IMR-90 (cell line): ENCODE data around the gene TRIM44. TPM values are rescaled to one million over a fixed set of nuclear protein-coding genes. Genes with fewer than 3 reads are reported as not detected.

Experiments
- ATAC-seq: fragments of 200-7000 bp; cut with Tn5 transposase; 2 replicates; pipeline ENCODE4 v1.9.1; 2020; ENCODE audit warnings: low read depth, mild to moderate bottlenecking, moderate library complexity
- BruUV-seq: library from RNA; stranded (reverse); fragments of 400-500 nt; replicated peaks from 2 replicates; lab custom pipeline; 2021; lab: Mats Ljungman, UMichigan
- CTCF ChIA-PET: fragments of 300-600 bp; formaldehyde crosslinking; extraction: SDS; loops from one replicate; lab custom pipeline; 2021; ENCODE audit warnings: antibody characterized with exemption; lab: Yijun Ruan, JAX
- POLR2A ChIA-PET: fragments of 300-600 bp; sonication (Branson Sonifier 250); formaldehyde crosslinking; loops from one replicate; lab custom pipeline; 2022; ENCODE audit warnings: antibody characterized with exemption; ENCODE audit not compliant: unreplicated experiment; lab: Charles Lee
- DNase-seq: peaks from one replicate; pipeline ENCODE4 v3.0.0; 2013
- H2AFZ ChIP-seq: replicated peaks from 2 replicates; pipeline ENCODE3; 2013; ENCODE audit warnings: low read length, mild to moderate bottlenecking; ENCODE audit not compliant: poor library complexity
- H2AK5ac ChIP-seq: 2 replicates; pipeline ENCODE4 v1.6.1; 2013; ENCODE audit warnings: low read depth, low read length, inconsistent platforms
- H2AK9ac ChIP-seq: replicated peaks from 2 replicates; pipeline ENCODE3; 2013; ENCODE audit warnings: mild to moderate bottlenecking, low read depth, low read length, moderate library complexity; ENCODE audit not compliant: poor library complexity
- H2BK120ac ChIP-seq: 2 replicates; pipeline ENCODE4 v1.6.1; 2013; ENCODE audit warnings: low read depth, low read length, inconsistent platforms
- H2BK15ac ChIP-seq: 3 replicates; pipeline ENCODE4 v1.6.1; 2013; ENCODE audit warnings: low read depth, low read length, inconsistent platforms
- H2BK20ac ChIP-seq: 2 replicates; pipeline ENCODE4 v1.6.1; 2013; ENCODE audit warnings: low read depth, mild to moderate bottlenecking, inconsistent platforms, low read length, moderate library complexity
- H2BK5ac ChIP-seq: 2 replicates; pipeline ENCODE4 v1.6.1; 2013; ENCODE audit warnings: mild to moderate bottlenecking, low read depth, low read length, inconsistent platforms; ENCODE audit not compliant: poor library complexity, severe bottlenecking
- H3K14ac ChIP-seq: replicated peaks from 2 replicates; pipeline ENCODE4 v1.6.1; 2013; ENCODE audit warnings: low read depth, low read length, inconsistent platforms
- H3K18ac ChIP-seq: 2 replicates; pipeline ENCODE4 v1.6.1; 2013; ENCODE audit warnings: low read depth, low read length, control low read depth
- H3K23ac ChIP-seq: 2 replicates; pipeline ENCODE4 v1.6.1; 2013; ENCODE audit warnings: low read depth, low read length, inconsistent platforms
- H3K27ac ChIP-seq: 2 replicates; pipeline ENCODE4 v1.5.1; 2013; ENCODE audit warnings: mild to moderate bottlenecking, control low read depth, low read length; ENCODE audit not compliant: insufficient read depth
- H3K27me3 ChIP-seq: 2 replicates; pipeline ENCODE4 v1.6.1; 2013; ENCODE audit warnings: low read length; ENCODE audit not compliant: control insufficient read depth, insufficient read depth
- H3K36me3 ChIP-seq: 2 replicates; pipeline ENCODE4 v1.6.1; 2013; ENCODE audit warnings: low read length, mixed read lengths; ENCODE audit not compliant: control insufficient read depth, insufficient read depth
- H3K4ac ChIP-seq: 2 replicates; pipeline ENCODE4 v1.6.1; 2013; ENCODE audit warnings: low read depth, low read length, inconsistent platforms
- H3K4me1 ChIP-seq: 2 replicates; pipeline ENCODE4 v1.6.1; 2013; ENCODE audit warnings: low read length, mixed read lengths; ENCODE audit not compliant: control insufficient read depth, insufficient read depth
- H3K4me2 ChIP-seq: 2 replicates; pipeline ENCODE4 v1.6.1; 2013; ENCODE audit warnings: low read depth, mild to moderate bottlenecking, control low read depth, low read length, moderate library complexity
- H3K4me3 ChIP-seq: 2 replicates; pipeline ENCODE4 v1.5.1; 2013; ENCODE audit warnings: low read depth, mild to moderate bottlenecking, control low read depth, low read length, moderate library complexity; ENCODE audit not compliant: insufficient read depth
- H3K56ac ChIP-seq: 2 replicates; pipeline ENCODE4 v1.6.1; 2013; ENCODE audit warnings: low read length, inconsistent platforms; ENCODE audit not compliant: insufficient read depth; ENCODE audit errors: extremely low read depth
- H3K79me1 ChIP-seq, 2 experiments: 2 replicates each; pipeline ENCODE4 v1.6.1; 2013; ENCODE audit warnings: low read length in 2 of 2, inconsistent platforms in 1 of 2, low read depth in 1 of 2
- H3K9ac ChIP-seq: 2 replicates; pipeline ENCODE4 v1.6.1; 2013; ENCODE audit warnings: low read depth, low read length, control low read depth
- H3K9me1 ChIP-seq: 2 replicates; pipeline ENCODE4 v1.6.1; 2013; ENCODE audit warnings: low read length, inconsistent platforms; ENCODE audit not compliant: insufficient read depth
- H3K9me3 ChIP-seq: 2 replicates; pipeline ENCODE4 v1.6.1; 2013; ENCODE audit warnings: low read length; ENCODE audit not compliant: control insufficient read depth, insufficient read depth
- H4K20me1 ChIP-seq: 2 replicates; pipeline ENCODE4 v1.6.1; 2013; ENCODE audit warnings: low read length, inconsistent platforms; ENCODE audit not compliant: insufficient read depth
- H4K5ac ChIP-seq: 2 replicates; pipeline ENCODE4 v1.6.1; 2013; ENCODE audit warnings: mild to moderate bottlenecking, low read depth, low read length, control low read depth
- H4K8ac ChIP-seq, 2 experiments: 2 replicates each; pipeline ENCODE4 v1.6.1; 2013; ENCODE audit warnings: low read depth in 2 of 2, low read length in 2 of 2, control low read depth in 1 of 2, inconsistent platforms in 1 of 2
- H4K91ac ChIP-seq: 2 replicates; pipeline ENCODE4 v1.6.1; 2013; ENCODE audit warnings: low read depth, low read length, inconsistent platforms; ENCODE audit not compliant: insufficient read depth
- BHLHE40 ChIP-seq: fragments of 150-350 bp; IDR thresholded peaks from 2 replicates; pipeline ENCODE4 v1.6.1; 2016; ENCODE audit warnings: mild to moderate bottlenecking, low read depth, low read length
- CHD1 ChIP-seq: IDR thresholded peaks from 2 replicates; pipeline ENCODE4 v1.6.1; 2012; ENCODE audit warnings: low read depth, low read length, improper control_type of control experiment
- CTCF ChIP-seq: conservative IDR thresholded peaks from 2 replicates; pipeline ENCODE4 v1.5.1; 2012; ENCODE audit warnings: mild to moderate bottlenecking, low read depth, low read length, improper control_type of control experiment
- FOS ChIP-seq: fragments of 150-350 bp; IDR thresholded peaks from 2 replicates; pipeline ENCODE4 v1.6.1; 2016; ENCODE audit warnings: low read depth, low read length
- MAFK ChIP-seq: IDR thresholded peaks from 2 replicates; pipeline ENCODE4 v1.6.1; 2012; ENCODE audit warnings: low read depth, low read length, improper control_type of control experiment
- MAZ ChIP-seq: IDR thresholded peaks from 2 replicates; pipeline ENCODE4 v1.6.1; 2012; ENCODE audit warnings: low read depth, mild to moderate bottlenecking, low read length, improper control_type of control experiment, moderate library complexity, borderline replicate concordance
- MXI1 ChIP-seq: IDR thresholded peaks from 2 replicates; pipeline ENCODE4 v1.6.1; 2012; ENCODE audit warnings: low read depth, mild to moderate bottlenecking, low read length, moderate library complexity, borderline replicate concordance
- NFE2L2 ChIP-seq: fragments of 150-350 bp; IDR thresholded peaks from 2 replicates; pipeline ENCODE4 v1.6.1; 2016; ENCODE audit warnings: low read depth, mild to moderate bottlenecking, low read length
- RAD21 ChIP-seq: IDR thresholded peaks from 2 replicates; pipeline ENCODE4 v1.6.1; 2012; ENCODE audit warnings: low read length, improper control_type of control experiment
- RCOR1 ChIP-seq: IDR thresholded peaks from 2 replicates; pipeline ENCODE4 v1.6.1; 2012; ENCODE audit warnings: mild to moderate bottlenecking, low read length, improper control_type of control experiment; ENCODE audit not compliant: insufficient replicate concordance
- RFX5 ChIP-seq: IDR thresholded peaks from 2 replicates; pipeline ENCODE4 v1.8.0; 2012; ENCODE audit warnings: low read depth, mild to moderate bottlenecking, low read length, moderate library complexity
- SMC3 ChIP-seq: fragments of 150-350 bp; IDR thresholded peaks from 2 replicates; pipeline ENCODE4 v1.6.1; 2016; ENCODE audit warnings: low read depth, mild to moderate bottlenecking, antibody characterized with exemption, low read length, moderate library complexity
- WGBS, 2 experiments: methylation state at CpG; one replicate each; pipeline versions ENCODE4 v1.1.5 to v1.1.7; 2013; ENCODE audit warnings: missing lambda C conversion rate in 2 of 2; ENCODE audit not compliant: insufficient read length in 1 of 2; ENCODE audit errors: extremely low coverage in 2 of 2; 5-methylcytosine and 5-hydroxymethylcytosine counted together
- dilution Hi-C: fragments of 300-500 bp; cut with HindIII; formaldehyde crosslinking; loops from one replicate; pipeline ENCODE4 v1.14.3; 2018; ENCODE audit warnings: low sequenced_read_pairs; ENCODE audit not compliant: unreplicated experiment
- in situ Hi-C: fragments of 300-500 bp; cut with MboI; formaldehyde crosslinking; loops from 3 replicates; pipeline ENCODE4 v1.14.3; 2019; ENCODE audit warnings: low sequenced_read_pairs, inconsistent platforms, mixed read lengths
- intact Hi-C: fragments of 100-400 bp; cut with micrococcal nuclease; formaldehyde crosslinking; loops from 2 replicates; pipeline ENCODE4 v1.10.0; 2022
- polyA plus RNA-seq, 3 experiments: library from polyadenylated mRNA; depleted of rRNA; stranded (reverse); fragments of >200 nt; gene quantifications; 2 replicates each; pipeline ENCODE4 v1.2.3, GENCODE V29; 2012; ENCODE audit warnings: low replicate concordance in 1 of 3
- total RNA-seq: library from RNA; depleted of rRNA; stranded (reverse); fragments of >200 nt; gene quantifications from 2 replicates; pipeline ENCODE4 v1.2.3, GENCODE V29; 2012
- TF ChIP-seq, protein P1 (sequence below): fragments of 150-350 bp; IDR thresholded peaks from 2 replicates; pipeline ENCODE4 v1.6.1; 2017; ENCODE audit warnings: mild to moderate bottlenecking, antibody characterized with exemption, low read length, low read depth
- TF ChIP-seq, protein P2 (sequence below): fragments of 150-350 bp; IDR thresholded peaks from 2 replicates; pipeline ENCODE4 v1.6.1; 2016; ENCODE audit warnings: low read depth, mild to moderate bottlenecking, low read length, moderate library complexity, borderline replicate concordance

Gene TRIM44
- total and polyA plus RNA-seq, 2 of the 4 experiments (the other 2 are of a cell fraction) = 50.7 to 104 TPM

GRCh38 chr11:35676611-35676965 is 14.0 kb downstream of the TRIM44 start:
- H4K20me1 ChIP-seq = peaks cover 66% of the 10 kb centered on the region
- H2AK9ac ChIP-seq = no peak overlapping the region
- in situ Hi-C loops (no loop called here), intact Hi-C loops (loop anchor here (5.0 kb wide), 1 partner anchor 54 kb away; no protein-coding TSS in a partner anchor), dilution Hi-C loops (no loop called here)
- H3K9ac ChIP-seq = no peak overlapping the region
- no peak overlapping the region for H2AK5ac ChIP-seq
- no peak overlapping the region for H2BK20ac ChIP-seq
- ChIA-PET POLR2A (no interaction called here), CTCF (no interaction called here)
- H2BK15ac ChIP-seq = no peak overlapping the region
- H3K4ac ChIP-seq = no peak overlapping the region
- H3K4me2 ChIP-seq = no peak overlapping the region
- peaks cover 3% of the 10 kb centered on the region; the same call in 1 of the 2 replicates for H3K9me1 ChIP-seq
- H2AFZ ChIP-seq = no peak overlapping the region
- H3K79me1 ChIP-seq = peaks cover 43 to 78% of the 10 kb centered on the region in 2 experiments
- no peaks in the 10 kb centered on the region for H3K9me3 ChIP-seq
- H4K8ac ChIP-seq = no peak overlapping the region
- H3K4me1 ChIP-seq = peaks cover 5% of the 10 kb centered on the region
- no peaks in the 10 kb centered on the region for H3K27me3 ChIP-seq
- no peak for ATAC-seq
- H3K27ac ChIP-seq = no peak overlapping the region
- TF ChIP-seq, protein P1, sequence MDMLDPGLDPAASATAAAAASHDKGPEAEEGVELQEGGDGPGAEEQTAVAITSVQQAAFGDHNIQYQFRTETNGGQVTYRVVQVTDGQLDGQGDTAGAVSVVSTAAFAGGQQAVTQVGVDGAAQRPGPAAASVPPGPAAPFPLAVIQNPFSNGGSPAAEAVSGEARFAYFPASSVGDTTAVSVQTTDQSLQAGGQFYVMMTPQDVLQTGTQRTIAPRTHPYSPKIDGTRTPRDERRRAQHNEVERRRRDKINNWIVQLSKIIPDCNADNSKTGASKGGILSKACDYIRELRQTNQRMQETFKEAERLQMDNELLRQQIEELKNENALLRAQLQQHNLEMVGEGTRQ = no peak
- no peak for TF ChIP-seq MXI1
- TF ChIP-seq CTCF = no peak
- TF ChIP-seq SMC3 = no peak
- TF ChIP-seq FOS = no peak
- no peak for TF ChIP-seq MAZ
- TF ChIP-seq, protein P2, sequence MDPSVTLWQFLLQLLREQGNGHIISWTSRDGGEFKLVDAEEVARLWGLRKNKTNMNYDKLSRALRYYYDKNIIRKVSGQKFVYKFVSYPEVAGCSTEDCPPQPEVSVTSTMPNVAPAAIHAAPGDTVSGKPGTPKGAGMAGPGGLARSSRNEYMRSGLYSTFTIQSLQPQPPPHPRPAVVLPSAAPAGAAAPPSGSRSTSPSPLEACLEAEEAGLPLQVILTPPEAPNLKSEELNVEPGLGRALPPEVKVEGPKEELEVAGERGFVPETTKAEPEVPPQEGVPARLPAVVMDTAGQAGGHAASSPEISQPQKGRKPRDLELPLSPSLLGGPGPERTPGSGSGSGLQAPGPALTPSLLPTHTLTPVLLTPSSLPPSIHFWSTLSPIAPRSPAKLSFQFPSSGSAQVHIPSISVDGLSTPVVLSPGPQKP = no peak
- TF ChIP-seq NFE2L2 = no peak
- TF ChIP-seq RAD21 = no peak
- no peak for TF ChIP-seq RCOR1
- no peak for TF ChIP-seq CHD1
- no peak for TF ChIP-seq MAFK
- no peak for TF ChIP-seq RFX5
- no peak for TF ChIP-seq BHLHE40
- DNase-seq = no peak
- H3K36me3 ChIP-seq = no peaks in the 10 kb centered on the region
- H3K56ac ChIP-seq = no peak overlapping the region
- H3K14ac ChIP-seq = no peak overlapping the region
- no TSS peak for BruUV-seq
- H4K91ac ChIP-seq = no peak overlapping the region
- H3K4me3 ChIP-seq = no peak overlapping the region
- H2BK5ac ChIP-seq = no peak overlapping the region
- no peak overlapping the region for H3K18ac ChIP-seq
- no peak overlapping the region for H2BK120ac ChIP-seq
- WGBS, 2 experiments = 67% methylated on average over 1 of the region's 1 CpG; no CpG with 5 or more reads in 1 of the 2 experiments
- no peak overlapping the region for H4K5ac ChIP-seq
- H3K23ac ChIP-seq = no peak overlapping the region
